ENCODE results near the gene NSRP1. TPM values are rescaled to one million over a fixed set of nuclear protein-coding genes. Genes with fewer than 3 reads are reported as not detected.

The NSRP1 gene
- total RNA-seq, 1 experiment from 2014 or later: 22.8 TPM

- H3K9me3 Mint-ChIP-seq: no peaks in the 10 kb centered on the region
- H3K4me1 Mint-ChIP-seq: 0 out of 2 replicates have a peak, but pooled peaks cover 4% of the 10 kb centered on the region
- no peak for ATAC-seq
- TF ChIP-seq NR2C2 (CRISPR knock-in tag; IDR thresholded peaks at IDR 0.05): no peak
- no peak for TF ChIP-seq ZNF512 (CRISPR knock-in tag; IDR thresholded peaks at IDR 0.05; ENCODE audit: borderline replicate concordance)
- TF ChIP-seq TEAD1 (CRISPR knock-in tag; IDR thresholded peaks at IDR 0.05): no peak
- no peak for TF ChIP-seq USF2 (CRISPR knock-in tag; IDR thresholded peaks at IDR 0.05)
- TF ChIP-seq SOX15 (CRISPR knock-in tag; IDR thresholded peaks at IDR 0.05): no peak
- no peak for TF ChIP-seq NFE2L1 (CRISPR knock-in tag; IDR thresholded peaks at IDR 0.05)
- no peak for TF ChIP-seq SMAD4 (CRISPR knock-in tag; IDR thresholded peaks at IDR 0.05)
- no peak for TF ChIP-seq GRHL2 (CRISPR knock-in tag; IDR thresholded peaks at IDR 0.05; ENCODE audit: insufficient replicate concordance, severe bottlenecking)
- TF ChIP-seq NFYB (CRISPR knock-in tag; conservative IDR thresholded peaks at IDR 0.05; ENCODE audit: low read depth): no peak
- TF ChIP-seq AFF4 (CRISPR knock-in tag; IDR thresholded peaks at IDR 0.05; ENCODE audit: borderline replicate concordance): no peak
- no peak for TF ChIP-seq EMX1 (CRISPR knock-in tag; IDR thresholded peaks at IDR 0.05)
- TF ChIP-seq CDX4 (CRISPR knock-in tag; IDR thresholded peaks at IDR 0.05; ENCODE audit: borderline replicate concordance): no peak
- no peak for TF ChIP-seq NR1H2 (CRISPR knock-in tag; IDR thresholded peaks at IDR 0.05)
- no peak for TF ChIP-seq KAT7 (CRISPR knock-in tag; IDR thresholded peaks at IDR 0.05; ENCODE audit: borderline replicate concordance)
- no peak for TF ChIP-seq CREM (CRISPR knock-in tag; IDR thresholded peaks at IDR 0.05)
- no peak for TF ChIP-seq CBFB (CRISPR knock-in tag; IDR thresholded peaks at IDR 0.05; ENCODE audit: low read depth)
- ChIA-PET CTCF (interaction anchor here (1.2 kb wide), 1 partner anchor 104 kb away, joined by 3 read pairs; no protein-coding TSS in a partner anchor), POLR2A (no interaction called here)
- no peaks in the 10 kb centered on the region for H3K36me3 Mint-ChIP-seq
- no peak for DNase-seq (ENCODE audit: low spot score)
- no peak overlapping the region for H3K4me3 Mint-ChIP-seq
- no peaks in the 10 kb centered on the region for H3K27me3 Mint-ChIP-seq (ENCODE audit: low read depth)
- H3K27ac Mint-ChIP-seq: no peak overlapping the region
Measured at GRCh38 chr17:30208214-30208613, 91.6 kb downstream of the NSRP1 start.

- H3K4me3 Mint-ChIP-seq: no peak overlapping the region
- TF ChIP-seq USF2 (CRISPR knock-in tag; IDR thresholded peaks at IDR 0.05): no peak
- TF ChIP-seq CREM (CRISPR knock-in tag; IDR thresholded peaks at IDR 0.05): no peak
- TF ChIP-seq ESRRA (CRISPR knock-in tag; IDR thresholded peaks at IDR 0.05; ENCODE audit: borderline replicate concordance): no peak
- TF ChIP-seq ZNF219 (CRISPR knock-in tag; IDR thresholded peaks at IDR 0.05; ENCODE audit: borderline replicate concordance): no peak
- no peak for TF ChIP-seq E2F5 (CRISPR knock-in tag; IDR thresholded peaks at IDR 0.05)
- TF ChIP-seq ATF2 (CRISPR knock-in tag; IDR thresholded peaks at IDR 0.05; ENCODE audit: borderline replicate concordance, low read depth): no peak
- TF ChIP-seq RORB (CRISPR knock-in tag; IDR thresholded peaks at IDR 0.05): no peak
- TF ChIP-seq STAT6 (CRISPR knock-in tag; conservative IDR thresholded peaks at IDR 0.05; ENCODE audit: low read depth): no peak
- no peak for TF ChIP-seq SMAD3 (CRISPR knock-in tag; IDR thresholded peaks at IDR 0.05; ENCODE audit: borderline replicate concordance)
Measured at GRCh38 chr17:30209930-30210329, 93.3 kb downstream of the NSRP1 start.

More at GRCh38 chr17:30209930-30210329, 93.3 kb downstream of the NSRP1 start:
- Mint-ChIP-seq H3K9me3 (no peaks in the 10 kb centered on the region), H3K36me3 (no peaks in the 10 kb centered on the region), H3K27me3 (ENCODE audit: low read depth) (no peaks in the 10 kb centered on the region), H3K4me1 (no peaks in the 10 kb centered on the region), H3K27ac (no peak overlapping the region)
- ChIA-PET CTCF (interaction anchor here (0.6 to 0.9 kb wide), 2 partner anchors 10 to 1279 kb away, joined by 3 to 4 read pairs; no protein-coding TSS in a partner anchor), POLR2A (interaction anchor here (0.7 kb wide), 1 partner anchor 399 kb away, joined by 6 read pairs; no protein-coding TSS in a partner anchor)
- DNase-seq (ENCODE audit: low spot score) (no peak), ATAC-seq (no peak)
